SH-SY5Y (cell line): ENCODE data around the gene PVR.

Experiments used
- GATA2 ChIP-seq: IDR thresholded peaks from 2 replicates; pipeline ENCODE4 v1.6.1; 2011; ENCODE audit warnings: mild to moderate bottlenecking, low read depth, low read length
- GATA3 ChIP-seq: IDR thresholded peaks from 2 replicates; pipeline ENCODE4 v1.6.1; 2011; ENCODE audit warnings: low read depth, mild to moderate bottlenecking, low read length, moderate library complexity

DNA sequence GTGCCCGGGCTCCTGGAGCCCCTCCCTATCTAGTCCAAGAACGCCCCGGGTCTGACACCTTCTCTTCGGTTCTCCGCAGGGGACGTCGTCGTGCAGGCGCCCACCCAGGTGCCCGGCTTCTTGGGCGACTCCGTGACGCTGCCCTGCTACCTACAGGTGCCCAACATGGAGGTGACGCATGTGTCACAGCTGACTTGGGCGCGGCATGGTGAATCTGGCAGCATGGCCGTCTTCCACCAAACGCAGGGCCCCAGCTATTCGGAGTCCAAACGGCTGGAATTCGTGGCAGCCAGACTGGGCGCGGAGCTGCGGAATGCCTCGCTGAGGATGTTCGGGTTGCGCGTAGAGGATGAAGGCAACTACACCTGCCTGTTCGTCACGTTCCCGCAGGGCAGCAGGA is 3.4 kb downstream of the PVR start:
- TF ChIP-seq GATA3 (no peak), GATA2 (no peak)
